HepG2 (cell line): Measurements from ENCODE around the gene WNT6. TPM values are rescaled to one million over a fixed set of nuclear protein-coding genes. Genes with fewer than 3 reads are reported as not detected.

ENCODE experiments used
- ARID2 ChIP-seq: sonication (generic); formaldehyde crosslinking; IDR thresholded peaks from 2 replicates; pipeline ENCODE4 v1.8.1; 2022; ENCODE audit warnings: mild to moderate bottlenecking, missing genetic modification reagents, borderline replicate concordance
- CC2D1A ChIP-seq: sonication (generic); formaldehyde crosslinking; IDR thresholded peaks from 2 replicates; pipeline ENCODE4 v1.8.1; 2023; ENCODE audit warnings: mild to moderate bottlenecking, missing genetic modification reagents
- HHEX ChIP-seq: IDR thresholded peaks from 2 replicates; pipeline ENCODE4 v1.6.1; 2016; ENCODE audit warnings: control low read depth
- HMG20A ChIP-seq: IDR thresholded peaks from 2 replicates; pipeline ENCODE4 v1.6.1; 2016; ENCODE audit warnings: borderline replicate concordance
- IKZF1 ChIP-seq: fragments of 450-650 bp; IDR thresholded peaks from 2 replicates; pipeline ENCODE4 v1.7.1; 2016
- KLF13 ChIP-seq: sonication (generic); formaldehyde crosslinking; IDR thresholded peaks from 2 replicates; pipeline ENCODE4 v1.4.0; 2020; ENCODE audit warnings: mild to moderate bottlenecking, missing genetic modification reagents
- KLF6 ChIP-seq: IDR thresholded peaks from 2 replicates; pipeline ENCODE4 v1.8.0; 2016; ENCODE audit warnings: missing biosample characterization, missing genetic modification reagents
- MTA1 ChIP-seq: sonication (generic); formaldehyde crosslinking; IDR thresholded peaks from 2 replicates; pipeline ENCODE4 v1.4.0; 2020; ENCODE audit warnings: missing genetic modification reagents, mild to moderate bottlenecking, borderline replicate concordance
- NR1H2 ChIP-seq: sonication (generic); formaldehyde crosslinking; IDR thresholded peaks from 2 replicates; pipeline ENCODE4 v1.8.1; 2022; ENCODE audit warnings: low read depth, missing genetic modification reagents, borderline replicate concordance
- PHF20 ChIP-seq: sonication (generic); formaldehyde crosslinking; IDR thresholded peaks from 2 replicates; pipeline ENCODE4 v1.5.0; 2020; ENCODE audit warnings: mild to moderate bottlenecking, missing genetic modification reagents
- POLR2A ChIP-seq, 2 experiments: IDR thresholded peaks; 2 replicates each; pipeline ENCODE4 v1.6.1; 2011; ENCODE audit warnings: low read depth in 2 of 2, low read length in 2 of 2, mild to moderate bottlenecking in 1 of 2, moderate library complexity in 1 of 2; ENCODE audit not compliant: insufficient read depth in 1 of 2
- SP4 ChIP-seq: sonication (generic); formaldehyde crosslinking; IDR thresholded peaks from 2 replicates; pipeline ENCODE4 v1.8.1; 2023; ENCODE audit warnings: mild to moderate bottlenecking, missing genetic modification reagents
- SRSF1 ChIP-seq: fragments of 200-400 bp; formaldehyde crosslinking; optimal IDR thresholded peaks from 2 replicates; pipeline ENCODE3; 2017; ENCODE audit warnings: mild to moderate bottlenecking, low read depth, low read length, moderate library complexity
- STAT5B ChIP-seq: sonication (generic); formaldehyde crosslinking; IDR thresholded peaks from 2 replicates; pipeline ENCODE4 v1.4.0; 2020; ENCODE audit warnings: missing genetic modification reagents
- TARDBP ChIP-seq: sonication (generic); formaldehyde crosslinking; IDR thresholded peaks from 2 replicates; pipeline ENCODE4 v1.8.0; 2022; ENCODE audit warnings: mild to moderate bottlenecking, missing genetic modification reagents
- ZNF12 ChIP-seq: sonication (generic); formaldehyde crosslinking; IDR thresholded peaks from 2 replicates; pipeline ENCODE4 v1.5.0; 2020; ENCODE audit warnings: missing genetic modification reagents
- ZNF205 ChIP-seq: IDR thresholded peaks from 2 replicates; pipeline ENCODE4 v1.6.1; 2018; ENCODE audit warnings: missing biosample characterization, missing genetic modification reagents
- ZNF557 ChIP-seq: sonication (generic); formaldehyde crosslinking; IDR thresholded peaks from 2 replicates; pipeline ENCODE4 v1.4.0; 2020; ENCODE audit warnings: missing genetic modification reagents
- ZNF570 ChIP-seq: sonication (generic); formaldehyde crosslinking; IDR thresholded peaks from 2 replicates; pipeline ENCODE4 v1.4.0; 2020; ENCODE audit warnings: mild to moderate bottlenecking, missing genetic modification reagents, borderline replicate concordance
- ZNF790 ChIP-seq: sonication (generic); formaldehyde crosslinking; IDR thresholded peaks from 2 replicates; pipeline ENCODE4 v1.8.0; 2022; ENCODE audit warnings: missing genetic modification reagents, mild to moderate bottlenecking, borderline replicate concordance
- polyA plus RNA-seq, 8 experiments: library from polyadenylated mRNA; depleted of rRNA in 3 of 8; stranded (reverse) in 7 of 8; unstranded in 1 of 8; fragments of >200 nt; fragmentation: Illumina TruSeq in 4 of 8; extraction: Trizol in 4 of 8; gene quantifications; 2 replicates each; pipeline versions ENCODE4 v1.2.1 to v1.2.3, GENCODE V29; 2011 to 2016; ENCODE audit warnings: low read depth in 4 of 8, missing spikeins in 1 of 8, mixed read lengths in 1 of 8; ENCODE audit not compliant: insufficient read depth in 1 of 8
- total RNA-seq, 5 experiments: library from RNA; depleted of rRNA; stranded (reverse); fragments of >200 nt; fragmentation: Illumina TruSeq; extraction: Trizol; gene quantifications; 2 replicates each; pipeline ENCODE4 v1.2.3, GENCODE V29; 2016; ENCODE audit warnings: low read depth in 1 of 5
- TF ChIP-seq, protein P1 (sequence below): sonication (generic); formaldehyde crosslinking; IDR thresholded peaks from 2 replicates; pipeline ENCODE4 v1.5.0; 2020; ENCODE audit warnings: mild to moderate bottlenecking, missing genetic modification reagents
- TF ChIP-seq, protein P2 (sequence below): sonication (generic); formaldehyde crosslinking; IDR thresholded peaks from 2 replicates; pipeline ENCODE4 v1.4.0; 2020; ENCODE audit warnings: missing genetic modification reagents
- TF ChIP-seq, protein P3 (sequence below): sonication (generic); formaldehyde crosslinking; IDR thresholded peaks from 2 replicates; pipeline ENCODE4 v1.9.0; 2021; ENCODE audit warnings: missing genetic modification reagents, mild to moderate bottlenecking, borderline replicate concordance

Gene WNT6
- total and polyA plus RNA-seq, 2 of the 13 experiments (the other 11 are each of a cell fraction or from before 2014, with no cell fraction given), result 0.20 TPM; not detected in 1

DNA sequence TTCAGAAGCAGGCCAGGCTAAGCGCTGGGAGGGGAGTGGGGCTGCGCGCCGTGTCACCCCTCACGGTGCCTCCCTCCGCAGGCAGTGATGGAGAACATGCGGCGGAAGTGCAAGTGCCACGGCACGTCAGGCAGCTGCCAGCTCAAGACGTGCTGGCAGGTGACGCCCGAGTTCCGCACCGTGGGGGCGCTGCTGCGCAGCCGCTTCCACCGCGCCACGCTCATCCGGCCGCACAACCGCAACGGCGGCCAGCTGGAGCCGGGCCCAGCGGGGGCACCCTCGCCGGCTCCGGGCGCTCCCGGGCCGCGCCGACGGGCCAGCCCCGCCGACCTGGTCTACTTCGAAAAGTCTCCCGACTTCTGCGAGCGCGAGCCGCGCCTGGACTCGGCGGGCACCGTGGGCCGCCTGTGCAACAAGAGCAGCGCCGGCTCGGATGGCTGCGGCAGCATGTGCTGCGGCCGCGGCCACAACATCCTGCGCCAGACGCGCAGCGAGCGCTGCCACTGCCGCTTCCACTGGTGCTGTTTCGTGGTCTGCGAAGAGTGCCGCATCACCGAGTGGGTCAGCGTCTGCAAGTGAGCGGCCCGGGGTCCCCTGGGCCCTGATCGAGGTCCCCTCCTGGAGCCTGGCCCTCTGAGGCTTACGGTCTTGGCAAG lies 33.2 kb downstream of the WNT6 start (continued):
- TF ChIP-seq, protein P1, sequence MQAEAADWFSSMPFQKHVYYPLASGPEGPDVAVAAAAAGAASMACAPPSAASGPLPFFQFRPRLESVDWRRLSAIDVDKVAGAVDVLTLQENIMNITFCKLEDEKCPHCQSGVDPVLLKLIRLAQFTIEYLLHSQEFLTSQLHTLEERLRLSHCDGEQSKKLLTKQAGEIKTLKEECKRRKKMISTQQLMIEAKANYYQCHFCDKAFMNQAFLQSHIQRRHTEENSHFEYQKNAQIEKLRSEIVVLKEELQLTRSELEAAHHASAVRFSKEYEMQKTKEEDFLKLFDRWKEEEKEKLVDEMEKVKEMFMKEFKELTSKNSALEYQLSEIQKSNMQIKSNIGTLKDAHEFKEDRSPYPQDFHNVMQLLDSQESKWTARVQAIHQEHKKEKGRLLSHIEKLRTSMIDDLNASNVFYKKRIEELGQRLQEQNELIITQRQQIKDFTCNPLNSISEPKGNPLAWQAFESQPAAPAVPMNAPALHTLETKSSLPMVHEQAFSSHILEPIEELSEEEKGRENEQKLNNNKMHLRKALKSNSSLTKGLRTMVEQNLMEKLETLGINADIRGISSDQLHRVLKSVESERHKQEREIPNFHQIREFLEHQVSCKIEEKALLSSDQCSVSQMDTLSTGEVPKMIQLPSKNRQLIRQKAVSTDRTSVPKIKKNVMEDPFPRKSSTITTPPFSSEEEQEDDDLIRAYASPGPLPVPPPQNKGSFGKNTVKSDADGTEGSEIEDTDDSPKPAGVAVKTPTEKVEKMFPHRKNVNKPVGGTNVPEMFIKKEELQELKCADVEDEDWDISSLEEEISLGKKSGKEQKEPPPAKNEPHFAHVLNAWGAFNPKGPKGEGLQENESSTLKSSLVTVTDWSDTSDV, result no peak
- TF ChIP-seq POLR2A (IDR thresholded peaks at IDR 0.05; ENCODE audit: insufficient read depth in 1 of 2, low read depth in 2 of 2, low read length in 2 of 2) (no peak), ZNF570 (no peak), STAT5B (no peak), KLF6 (CRISPR knock-in tag) (no peak), ZNF790 (CRISPR knock-in tag) (0 out of 2 replicates have a peak, but pooled peaks have one; percentile 42), ZNF557 (CRISPR knock-in tag) (no peak), CC2D1A (CRISPR knock-in tag) (no peak), ZNF12 (CRISPR knock-in tag) (no peak), ZNF205 (CRISPR knock-in tag) (no peak), SRSF1 (no peak), MTA1 (CRISPR knock-in tag) (peak; percentile 39; the same call in 1 of the 2 replicates), TARDBP (CRISPR knock-in tag) (no peak), ARID2 (CRISPR knock-in tag) (peak; percentile 14; the same call in 1 of the 2 replicates), PHF20 (CRISPR knock-in tag) (no peak), HHEX (no peak), NR1H2 (no peak), IKZF1 (no peak), SP4 (CRISPR knock-in tag) (peak; percentile 51; the same call in 1 of the 2 replicates), KLF13 (CRISPR knock-in tag) (no peak), HMG20A (CRISPR knock-in tag) (no peak)
- TF ChIP-seq, protein P2, sequence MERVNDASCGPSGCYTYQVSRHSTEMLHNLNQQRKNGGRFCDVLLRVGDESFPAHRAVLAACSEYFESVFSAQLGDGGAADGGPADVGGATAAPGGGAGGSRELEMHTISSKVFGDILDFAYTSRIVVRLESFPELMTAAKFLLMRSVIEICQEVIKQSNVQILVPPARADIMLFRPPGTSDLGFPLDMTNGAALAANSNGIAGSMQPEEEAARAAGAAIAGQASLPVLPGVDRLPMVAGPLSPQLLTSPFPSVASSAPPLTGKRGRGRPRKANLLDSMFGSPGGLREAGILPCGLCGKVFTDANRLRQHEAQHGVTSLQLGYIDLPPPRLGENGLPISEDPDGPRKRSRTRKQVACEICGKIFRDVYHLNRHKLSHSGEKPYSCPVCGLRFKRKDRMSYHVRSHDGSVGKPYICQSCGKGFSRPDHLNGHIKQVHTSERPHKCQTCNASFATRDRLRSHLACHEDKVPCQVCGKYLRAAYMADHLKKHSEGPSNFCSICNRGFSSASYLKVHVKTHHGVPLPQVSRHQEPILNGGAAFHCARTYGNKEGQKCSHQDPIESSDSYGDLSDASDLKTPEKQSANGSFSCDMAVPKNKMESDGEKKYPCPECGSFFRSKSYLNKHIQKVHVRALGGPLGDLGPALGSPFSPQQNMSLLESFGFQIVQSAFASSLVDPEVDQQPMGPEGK, result peak; percentile 57; the same call in 1 of the 2 replicates
- TF ChIP-seq, protein P3, sequence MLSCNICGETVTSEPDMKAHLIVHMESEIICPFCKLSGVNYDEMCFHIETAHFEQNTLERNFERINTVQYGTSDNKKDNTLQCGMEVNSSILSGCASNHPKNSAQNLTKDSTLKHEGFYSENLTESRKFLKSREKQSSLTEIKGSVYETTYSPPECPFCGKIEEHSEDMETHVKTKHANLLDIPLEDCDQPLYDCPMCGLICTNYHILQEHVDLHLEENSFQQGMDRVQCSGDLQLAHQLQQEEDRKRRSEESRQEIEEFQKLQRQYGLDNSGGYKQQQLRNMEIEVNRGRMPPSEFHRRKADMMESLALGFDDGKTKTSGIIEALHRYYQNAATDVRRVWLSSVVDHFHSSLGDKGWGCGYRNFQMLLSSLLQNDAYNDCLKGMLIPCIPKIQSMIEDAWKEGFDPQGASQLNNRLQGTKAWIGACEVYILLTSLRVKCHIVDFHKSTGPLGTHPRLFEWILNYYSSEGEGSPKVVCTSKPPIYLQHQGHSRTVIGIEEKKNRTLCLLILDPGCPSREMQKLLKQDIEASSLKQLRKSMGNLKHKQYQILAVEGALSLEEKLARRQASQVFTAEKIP, result no peak
